Endometrium (tissue), 2 donors: Measurements from ENCODE around the gene EEF1AKMT1.

Experiments used
- FAIRE-seq: peaks from 2 replicates; lab custom pipeline; 2012; peaks lifted over from hg19 to GRCh38; lab: Jason Lieb, UNC
- donor health status: control.
- donor health status: control.

Gene EEF1AKMT1

GRCh38 chr13:20718958-20719566 is 54.7 kb downstream of the EEF1AKMT1 start:
- no peak for FAIRE-seq

- FAIRE-seq = no peak
Measured at GRCh38 chr13:20717581-20718542, 55.9 kb downstream of the EEF1AKMT1 start.

- no peak for FAIRE-seq
Measured at GRCh38 chr13:20716951-20717350, 56.8 kb downstream of the EEF1AKMT1 start.

GRCh38 chr13:20715330-20715712 is 58.4 kb downstream of the EEF1AKMT1 start:
- FAIRE-seq = no peak

GRCh38 chr13:20714563-20715329 is 59.0 kb downstream of the EEF1AKMT1 start:
- FAIRE-seq = no peak

- FAIRE-seq = no peak
Measured at GRCh38 chr13:20714161-20714560, 59.6 kb downstream of the EEF1AKMT1 start.

- FAIRE-seq = no peak
Measured at GRCh38 chr13:20713751-20714150, 60.0 kb downstream of the EEF1AKMT1 start.

- FAIRE-seq = no peak
Measured at GRCh38 chr13:20713014-20713376, 60.8 kb downstream of the EEF1AKMT1 start.

GRCh38 chr13:20711301-20712044 is 62.3 kb downstream of the EEF1AKMT1 start:
- no peak for FAIRE-seq

- no peak for FAIRE-seq
Measured at GRCh38 chr13:20709782-20710181, 64.0 kb downstream of the EEF1AKMT1 start.

- no peak for FAIRE-seq
Measured at GRCh38 chr13:20709369-20709768, 64.4 kb downstream of the EEF1AKMT1 start.

- no peak for FAIRE-seq
Measured at GRCh38 chr13:20708216-20708615, 65.5 kb downstream of the EEF1AKMT1 start.

GRCh38 chr13:20706661-20707060 is 67.1 kb downstream of the EEF1AKMT1 start:
- no peak for FAIRE-seq

GRCh38 chr13:20704459-20705069 is 69.2 kb downstream of the EEF1AKMT1 start:
- FAIRE-seq = no peak

GRCh38 chr13:20703780-20704458 is 69.8 kb downstream of the EEF1AKMT1 start:
- FAIRE-seq = no peak

- no peak for FAIRE-seq
Measured at GRCh38 chr13:20702915-20703779, 70.6 kb downstream of the EEF1AKMT1 start, which contains the start of gene IL17D. Gene IL17D, plus strand, starts transcription at chr13:20703699. Its CDS starts 303 bp downstream, at chr13:20704002.

- FAIRE-seq = no peak
Measured at GRCh38 chr13:20702530-20702914, 71.2 kb downstream of the EEF1AKMT1 start.

- FAIRE-seq = no peak
Measured at GRCh38 chr13:20701461-20701860, 72.3 kb downstream of the EEF1AKMT1 start.

GRCh38 chr13:20700288-20700687 is 73.5 kb downstream of the EEF1AKMT1 start:
- no peak for FAIRE-seq

- no peak for FAIRE-seq
Measured at GRCh38 chr13:20699715-20700114, 74.0 kb downstream of the EEF1AKMT1 start.
